ENCODE measurements around the gene SLC39A11.

- TF ChIP-seq ELF4 (IDR thresholded peaks at IDR 0.05) (no peak), SUZ12 (IDR thresholded peaks at IDR 0.05) (no peak), HDGF (IDR thresholded peaks at IDR 0.05; ENCODE audit: borderline replicate concordance) (no peak), SP1 (IDR thresholded peaks at IDR 0.05) (no peak), TARDBP (IDR thresholded peaks at IDR 0.05) (no peak), PKNOX1 (IDR thresholded peaks at IDR 0.05) (no peak), FOXM1 (IDR thresholded peaks at IDR 0.05; ENCODE audit: borderline replicate concordance) (no peak), CTBP1 (IDR thresholded peaks at IDR 0.05; ENCODE audit: borderline replicate concordance) (no peak), NFRKB (IDR thresholded peaks at IDR 0.05) (no peak), LEF1 (IDR thresholded peaks at IDR 0.05; ENCODE audit: borderline replicate concordance) (no peak), FOXK2 (IDR thresholded peaks at IDR 0.05) (no peak), ZNF384 (IDR thresholded peaks at IDR 0.05) (no peak), L3MBTL2 (conservative IDR thresholded peaks at IDR 0.05) (no peak), FOXA1 (IDR thresholded peaks at IDR 0.05) (no peak)
Observed at GRCh38 chr17:72600934-72601333, 491.6 kb downstream of the SLC39A11 start.
